Occipital lobe (tissue), 2 donors: ENCODE results near the gene CELA2B. TPM values are rescaled to one million over a fixed set of nuclear protein-coding genes. Genes with fewer than 3 reads are reported as not detected.
"Not testable (repeated sequence)": the region's sequence is repeated elsewhere in the genome, so short reads cannot be mapped to it uniquely, and the experiment has no call there.

ENCODE experiments used
- DNase-seq: peaks from one replicate; lab custom pipeline; 2025; lab: John Stamatoyannopoulos, UW
- total RNA-seq: library from RNA; depleted of rRNA; stranded (reverse); fragments of >200 nt; gene quantifications from one replicate; pipeline ENCODE4 v1.2.3, GENCODE V29; 2014

CELA2B gene
- total RNA-seq, 1 donor from 2014 or later, result not detected

DNA sequence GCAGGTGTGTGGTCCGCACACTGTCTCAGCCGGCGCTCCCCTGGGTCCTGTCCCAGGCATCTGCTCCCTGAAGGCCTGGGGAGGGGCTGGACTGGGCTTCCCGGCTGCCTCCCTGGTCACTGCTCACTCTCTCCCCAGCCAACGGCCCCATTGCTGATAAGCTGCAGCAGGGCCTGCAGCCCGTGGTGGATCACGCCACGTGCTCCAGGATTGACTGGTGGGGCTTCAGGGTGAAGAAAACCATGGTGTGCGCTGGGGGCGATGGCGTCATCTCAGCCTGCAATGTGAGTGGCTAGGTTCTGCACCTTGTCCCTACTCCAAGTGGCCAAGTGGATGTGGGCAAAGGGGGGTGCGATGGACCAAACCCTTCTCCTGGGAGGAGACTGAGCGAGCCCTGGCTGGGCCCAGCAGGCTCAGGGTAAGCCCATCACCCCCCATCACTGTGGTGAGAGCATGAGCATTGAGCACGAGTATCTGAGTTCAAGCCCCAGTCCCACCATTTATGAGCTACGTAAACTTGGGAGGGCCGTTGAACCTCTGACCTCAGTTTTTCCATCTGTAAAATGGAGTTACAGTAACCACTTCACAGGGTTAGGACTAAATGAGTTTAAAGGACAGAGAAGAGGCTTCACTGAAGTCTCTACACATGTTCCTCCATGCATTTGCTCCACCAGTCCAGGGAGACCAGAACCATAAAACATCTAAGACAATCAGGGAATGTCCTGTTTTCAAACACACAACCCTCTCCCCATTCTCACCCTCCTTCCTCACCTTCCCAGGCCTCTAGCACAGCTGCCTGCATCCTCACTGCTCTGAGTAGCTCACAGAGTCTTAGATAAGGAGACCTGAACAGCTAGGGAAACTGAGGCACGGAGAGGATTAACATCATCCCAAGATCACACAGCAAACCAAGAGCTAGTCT, 31.2 kb upstream of the CELA2B start:
- no peak for DNase-seq

DNA sequence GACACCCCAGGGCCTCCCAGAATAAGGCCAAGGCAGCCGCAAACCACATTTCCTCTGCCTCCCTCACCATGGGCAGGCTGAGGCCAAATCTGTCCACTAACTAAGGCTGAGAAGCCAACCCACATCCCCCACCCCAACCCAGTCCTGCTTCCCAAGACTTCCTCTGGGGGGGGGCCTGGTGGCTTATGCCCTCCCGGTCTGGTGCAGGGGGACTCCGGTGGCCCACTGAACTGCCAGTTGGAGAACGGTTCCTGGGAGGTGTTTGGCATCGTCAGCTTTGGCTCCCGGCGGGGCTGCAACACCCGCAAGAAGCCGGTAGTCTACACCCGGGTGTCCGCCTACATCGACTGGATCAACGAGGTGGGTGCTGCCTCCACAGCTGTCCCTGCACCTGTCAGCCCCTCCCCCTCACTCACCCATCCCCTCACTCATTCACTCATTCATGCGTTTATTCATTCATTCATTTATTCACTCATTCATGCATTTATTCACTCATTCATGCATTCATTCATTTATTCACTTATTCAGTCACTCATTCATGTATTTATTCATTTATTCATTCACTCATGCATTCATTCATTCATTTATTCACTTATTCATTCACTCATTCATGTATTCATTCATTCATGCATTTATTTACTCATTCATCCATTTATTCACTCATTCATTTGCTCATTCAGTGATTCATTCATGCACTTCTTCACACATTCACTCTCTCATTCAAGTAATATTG, 30.3 kb upstream of the CELA2B start:
- DNase-seq, result no peak

DNA sequence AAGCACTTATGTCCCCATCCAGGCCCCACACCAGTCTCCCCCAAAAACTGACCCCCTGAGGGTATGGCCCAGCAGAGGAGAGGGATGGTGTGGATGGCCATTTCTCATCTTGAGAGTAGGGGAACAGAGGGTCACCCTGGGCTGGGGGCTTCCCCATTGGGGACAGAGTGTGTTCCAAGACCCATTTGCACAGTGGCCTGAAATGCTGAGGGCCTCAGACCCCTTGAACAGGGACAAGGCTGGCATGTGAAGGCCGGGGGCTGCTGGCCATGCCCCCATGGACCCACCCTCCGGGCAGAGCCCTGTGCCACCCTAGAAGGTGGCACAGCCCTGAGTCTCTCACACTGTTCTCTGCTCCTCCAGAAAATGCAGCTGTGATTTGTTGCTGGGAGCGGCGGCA, 29.7 kb upstream of the CELA2B start:
- no peak for DNase-seq

DNA sequence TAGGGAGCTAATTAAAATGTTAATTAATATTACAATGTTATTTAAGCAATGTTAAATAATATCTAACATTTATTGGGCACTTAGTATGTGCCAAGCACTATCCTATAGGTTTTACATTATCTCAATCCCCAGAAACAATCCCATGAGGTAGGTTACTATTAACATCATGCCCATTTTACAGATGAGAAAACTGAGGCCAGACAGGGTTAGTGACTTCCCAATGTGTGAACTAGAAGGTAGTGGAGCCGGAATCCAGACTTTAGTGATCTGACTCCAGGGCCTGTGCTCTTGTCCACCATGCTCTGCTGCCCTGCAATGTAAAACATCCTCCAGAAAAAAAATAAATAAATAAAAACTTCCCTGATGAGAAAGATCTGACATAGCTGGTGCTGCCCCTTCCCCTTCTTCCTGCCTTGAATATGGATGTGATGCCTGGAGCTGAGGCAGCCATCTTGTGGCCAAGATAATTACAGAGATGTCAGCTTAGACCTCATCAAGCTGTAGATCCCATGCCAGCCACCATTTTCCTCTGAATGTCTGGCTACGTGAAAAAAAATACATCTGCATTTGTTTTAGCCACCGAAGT, 26.9 kb upstream of the CELA2B start:
- no peak for DNase-seq

GRCh38 chr1:15449567-15449966, 26.3 kb upstream of the CELA2B start:
- no peak for DNase-seq

GRCh38 chr1:15451014-15451722, 24.7 kb upstream of the CELA2B start:
- DNase-seq, result no peak

- no peak for DNase-seq
Measured at GRCh38 chr1:15452216-15452615, 23.7 kb upstream of the CELA2B start.

DNA sequence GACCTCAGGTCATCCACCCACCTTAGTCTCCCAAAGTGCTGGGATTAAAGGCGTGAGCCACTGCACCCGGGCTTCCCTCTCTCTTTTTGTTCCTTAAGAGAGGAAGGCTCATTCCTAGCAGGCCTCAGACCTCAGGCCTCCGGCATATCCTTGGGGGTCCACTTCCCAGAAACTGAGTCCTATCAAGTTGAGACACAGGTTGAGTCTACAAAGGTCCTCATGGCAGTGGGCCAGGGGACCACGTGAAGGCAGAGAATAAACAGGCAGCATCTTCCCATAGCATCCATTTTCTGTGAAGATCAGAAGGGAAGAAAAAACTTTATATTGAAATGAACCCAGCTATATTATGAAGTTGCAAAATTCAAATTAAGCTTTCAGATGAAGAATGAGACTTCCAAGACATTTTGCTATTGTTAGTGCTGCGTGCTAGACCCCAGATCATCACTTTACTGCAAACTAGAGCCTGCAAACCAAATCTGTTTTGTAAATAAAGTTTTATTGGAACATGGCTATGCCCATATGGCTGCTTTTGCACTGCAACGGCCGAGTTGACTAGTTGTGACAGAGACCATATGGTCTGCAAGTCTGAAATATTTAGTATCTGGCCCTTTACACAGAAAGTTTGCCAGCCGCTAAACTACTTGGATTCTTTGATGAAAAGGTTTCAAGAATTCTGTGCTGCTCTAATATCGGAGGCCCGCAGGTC, 22.9 kb upstream of the CELA2B start:
- no peak for DNase-seq

GRCh38 chr1:15453734-15454133, 22.2 kb upstream of the CELA2B start:
- DNase-seq, result no peak

- DNase-seq, result no peak
Measured at GRCh38 chr1:15454256-15454655, 21.6 kb upstream of the CELA2B start.

- no peak for DNase-seq
Measured at GRCh38 chr1:15455522-15455921, 20.4 kb upstream of the CELA2B start.

GRCh38 chr1:15456313-15456954, 19.5 kb upstream of the CELA2B start, which contains the start of gene CELA2A:
Gene CELA2A (plus strand): TSS chr1:15456732. CDS start chr1:15456754, 22 bp downstream.
- DNase-seq, result no peak

DNA sequence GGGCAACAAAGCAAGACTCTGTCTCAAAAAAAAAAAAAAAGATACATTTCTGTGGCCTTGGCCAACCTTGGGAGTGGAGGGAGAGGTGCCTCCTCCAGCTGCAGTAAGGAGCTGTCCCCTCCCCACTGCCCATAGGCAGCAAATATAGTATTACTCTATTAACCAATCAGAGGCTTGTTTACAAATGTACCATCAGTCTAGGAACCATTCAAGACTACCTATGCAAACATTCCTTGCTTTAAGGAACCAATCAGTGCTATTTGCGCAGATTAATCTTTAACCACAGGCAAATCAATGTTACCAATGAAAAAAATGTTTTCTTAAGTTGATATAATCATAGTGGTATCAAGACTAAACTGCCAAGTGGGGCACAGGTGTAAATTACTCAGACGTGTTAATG, 18.3 kb upstream of the CELA2B start:
- DNase-seq, result no peak

DNA sequence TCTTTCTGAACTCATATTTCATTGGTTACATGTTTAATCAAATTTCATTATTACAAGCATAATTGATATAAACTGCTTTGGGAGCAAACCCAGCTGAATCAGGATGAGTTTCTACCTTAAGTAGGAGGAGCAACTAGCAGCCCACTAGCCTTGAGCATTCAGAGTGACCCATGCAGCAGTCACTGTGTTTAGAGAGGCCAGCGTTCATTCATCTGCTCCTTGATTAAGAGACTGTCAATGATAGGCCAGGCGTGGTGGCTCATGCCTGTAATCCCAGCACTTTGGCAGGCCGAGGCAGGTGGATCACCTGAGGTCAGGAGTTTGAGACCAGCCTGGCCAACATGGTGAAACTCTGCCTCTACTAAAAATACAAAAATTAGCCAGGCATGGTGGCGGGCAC, 17.5 kb upstream of the CELA2B start:
- DNase-seq, result not testable (repeated sequence)

GRCh38 chr1:15459771-15460707, 15.9 kb upstream of the CELA2B start:
- no peak for DNase-seq

GRCh38 chr1:15460708-15461095, 15.2 kb upstream of the CELA2B start:
- DNase-seq, result no peak

DNA sequence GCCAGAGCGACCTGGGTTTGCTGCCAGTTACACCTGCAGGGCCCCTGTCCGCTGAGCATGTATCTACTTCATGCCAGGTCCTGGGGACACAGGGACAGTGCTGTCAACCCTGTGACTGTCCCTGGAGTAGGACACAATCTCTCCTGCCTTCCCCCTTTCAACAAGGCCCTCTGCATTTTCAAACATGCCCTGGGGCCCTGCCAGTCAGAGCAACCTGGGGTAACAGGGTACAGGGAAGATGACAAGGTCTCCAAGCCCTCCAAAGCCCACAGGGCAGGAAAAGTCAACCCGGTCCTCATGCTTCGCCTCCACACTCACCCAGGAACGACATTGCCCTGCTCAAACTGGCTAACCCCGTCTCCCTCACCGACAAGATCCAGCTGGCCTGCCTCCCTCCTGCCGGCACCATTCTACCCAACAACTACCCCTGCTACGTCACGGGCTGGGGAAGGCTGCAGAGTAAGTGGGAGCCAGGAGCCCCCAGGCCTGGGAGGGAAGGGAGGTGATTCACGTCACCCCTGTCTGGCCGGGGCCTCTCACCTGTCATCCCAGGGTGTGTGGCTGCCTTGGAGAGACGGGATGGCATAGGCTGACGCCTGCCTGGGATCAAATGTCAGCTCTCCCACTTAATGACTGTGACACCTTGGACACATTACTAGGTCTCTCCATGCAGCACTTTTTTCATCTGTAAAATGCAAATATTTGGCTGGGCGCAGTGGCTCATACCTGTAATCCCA, 12.7 kb upstream of the CELA2B start:
- not testable (repeated sequence) for DNase-seq

GRCh38 chr1:15463926-15464322, 12.0 kb upstream of the CELA2B start:
- DNase-seq, result not testable (repeated sequence)

DNA sequence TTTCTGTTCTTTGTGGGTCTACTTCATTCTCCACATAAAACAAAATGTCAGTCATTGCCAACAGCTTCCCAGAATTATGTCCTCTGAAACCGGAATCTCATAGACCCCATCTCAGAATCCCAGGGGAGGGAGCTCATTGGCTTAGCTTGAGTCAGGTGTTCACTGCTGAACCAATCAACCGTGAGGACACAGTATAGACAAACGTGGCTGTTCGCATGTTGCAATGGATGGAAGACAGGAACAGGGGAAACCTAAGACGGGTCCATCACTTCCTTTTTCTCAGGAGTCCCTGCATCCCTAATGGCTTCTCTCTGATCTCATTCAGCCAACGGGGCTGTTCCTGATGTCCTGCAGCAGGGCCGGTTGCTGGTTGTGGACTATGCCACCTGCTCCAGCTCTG, 10.2 kb upstream of the CELA2B start:
- DNase-seq, result no peak
